ENCODE results near the gene FNDC1. TPM values are rescaled to one million over a fixed set of nuclear protein-coding genes. Genes with fewer than 3 reads are reported as not detected.
"Not testable (repeated sequence)": the region's sequence is repeated elsewhere in the genome, so short reads cannot be mapped to it uniquely, and the experiment has no call there.

FNDC1 gene
- total RNA-seq (2014; rRNA removed; shearing (Covaris generic)) = not detected in 2 replicates

DNA sequence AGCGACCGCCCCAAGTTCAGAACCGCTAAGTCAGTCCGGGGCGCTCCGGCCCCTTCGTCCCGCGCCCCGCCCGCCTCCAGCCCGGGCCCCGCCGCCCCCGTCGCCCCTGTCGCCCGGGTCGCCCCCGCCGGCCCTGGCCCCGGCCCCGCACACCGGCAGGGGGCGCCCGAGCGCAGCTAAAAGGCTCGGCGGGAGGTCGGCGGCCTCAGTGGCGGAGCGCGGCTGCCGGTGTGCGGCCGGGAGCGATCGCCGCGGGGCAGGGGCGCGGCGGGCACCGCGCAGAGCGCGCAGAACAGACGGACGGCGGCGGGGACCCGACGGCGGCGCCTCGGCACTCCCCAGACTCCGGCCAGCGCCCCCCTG lies at the start of gene FNDC1:
Gene FNDC1, plus strand, starts transcription at position 208 of the 363 bp plus-strand sequence. CDS start 197 bp downstream, outside the sequence.
- DNase-seq (ENCODE audit: low spot score) = no peak

DNA sequence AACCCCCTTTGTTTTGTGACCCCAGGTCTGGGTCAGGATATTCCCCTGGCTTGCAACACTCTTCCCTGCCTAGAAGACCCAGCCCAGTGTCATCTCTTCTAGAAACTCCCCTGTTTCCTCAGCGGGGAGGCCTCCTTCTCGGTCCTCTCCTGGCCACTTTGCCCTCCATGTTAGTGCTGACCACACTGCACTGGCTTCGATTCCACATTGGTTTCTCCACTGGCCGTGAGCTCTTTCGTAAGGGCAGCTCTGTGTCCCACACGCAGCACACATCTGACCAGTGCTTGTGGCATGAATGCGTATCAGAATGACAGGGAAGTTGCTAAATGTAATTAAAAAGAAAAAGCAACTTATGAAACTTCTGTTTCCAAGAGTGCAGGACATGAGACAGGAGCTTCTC lies 49.4 kb upstream of the FNDC1 start:
- DNase-seq (ENCODE audit: low spot score) = no peak

DNA sequence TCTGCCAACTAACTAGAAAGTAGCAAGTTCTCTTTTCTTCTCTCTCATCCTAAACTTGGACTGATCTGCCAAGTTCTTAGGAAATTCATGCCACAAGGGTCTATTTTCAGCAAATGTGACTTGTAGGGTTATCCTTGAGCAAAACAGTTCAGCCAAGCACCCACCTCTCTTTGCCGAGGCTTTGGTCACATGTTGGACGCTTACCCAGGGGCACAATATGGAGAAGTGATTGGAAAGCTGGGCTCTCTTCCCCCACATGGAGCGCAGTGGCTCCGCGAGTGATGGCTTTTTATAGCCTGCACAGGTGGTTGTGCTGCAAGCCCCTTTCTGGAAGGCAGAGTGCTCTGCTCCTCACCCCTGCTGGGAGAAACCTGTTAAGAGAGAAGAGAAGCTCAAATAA lies 47.7 kb upstream of the FNDC1 start:
- no peak for DNase-seq (ENCODE audit: low spot score)

DNA sequence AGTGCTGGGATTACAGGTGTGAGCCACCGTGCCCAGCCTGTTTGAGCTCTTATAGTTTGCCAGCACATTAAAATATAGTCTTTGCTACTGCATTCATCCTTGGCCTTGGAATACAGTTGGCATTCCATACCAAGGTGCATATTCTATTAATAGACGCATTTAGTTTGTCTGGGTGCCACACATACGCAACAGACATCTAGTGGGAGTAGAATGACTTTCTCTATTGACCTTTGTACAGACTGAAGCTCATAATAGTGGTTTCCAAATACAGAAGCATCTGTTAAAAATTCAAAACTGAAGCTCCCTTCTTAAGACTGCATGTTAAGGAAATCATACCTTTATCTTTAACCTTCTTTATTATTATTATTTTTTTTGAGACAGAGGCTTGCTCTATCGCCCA lies 46.7 kb upstream of the FNDC1 start:
- no peak for DNase-seq (ENCODE audit: low spot score)

GRCh38 chr6:159123831-159124230 lies 45.4 kb upstream of the FNDC1 start:
- DNase-seq (ENCODE audit: low spot score) = not testable (repeated sequence)

GRCh38 chr6:159125014-159125609 lies 44.1 kb upstream of the FNDC1 start:
- no peak for DNase-seq (ENCODE audit: low spot score)

- no peak for DNase-seq (ENCODE audit: low spot score)
Observed at GRCh38 chr6:159125951-159126352, 43.2 kb upstream of the FNDC1 start.

GRCh38 chr6:159126590-159126989 lies 42.6 kb upstream of the FNDC1 start:
- no peak for DNase-seq (ENCODE audit: low spot score)

- no peak for DNase-seq (ENCODE audit: low spot score)
Observed at GRCh38 chr6:159127701-159128100, 41.5 kb upstream of the FNDC1 start.

DNA sequence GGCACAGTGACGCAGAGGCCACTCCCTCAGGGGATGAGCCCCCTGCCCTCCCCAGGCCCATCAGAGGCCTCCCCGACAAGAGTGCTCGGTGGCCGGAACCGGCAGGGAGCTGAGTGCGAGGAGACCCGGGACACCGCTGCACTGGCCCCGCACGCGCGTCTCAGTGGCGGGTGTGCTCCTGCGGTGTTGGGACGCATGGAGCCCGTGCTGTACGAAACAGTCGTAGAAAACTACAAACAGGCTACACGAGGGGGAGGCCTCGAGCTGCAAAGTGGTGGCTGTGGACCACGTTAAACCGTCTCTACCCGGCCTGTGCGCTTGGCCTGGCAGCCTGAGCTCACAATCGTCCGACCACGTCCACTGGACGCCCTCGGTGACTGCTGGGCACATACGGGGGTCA lies 40.2 kb upstream of the FNDC1 start:
- DNase-seq (ENCODE audit: low spot score) = no peak

GRCh38 chr6:159130846-159131245 lies 38.4 kb upstream of the FNDC1 start:
- no peak for DNase-seq (ENCODE audit: low spot score)

- no peak for DNase-seq (ENCODE audit: low spot score)
Observed at GRCh38 chr6:159131709-159132108, 37.5 kb upstream of the FNDC1 start.

GRCh38 chr6:159132664-159133063 lies 36.5 kb upstream of the FNDC1 start:
- DNase-seq (ENCODE audit: low spot score) = no peak

DNA sequence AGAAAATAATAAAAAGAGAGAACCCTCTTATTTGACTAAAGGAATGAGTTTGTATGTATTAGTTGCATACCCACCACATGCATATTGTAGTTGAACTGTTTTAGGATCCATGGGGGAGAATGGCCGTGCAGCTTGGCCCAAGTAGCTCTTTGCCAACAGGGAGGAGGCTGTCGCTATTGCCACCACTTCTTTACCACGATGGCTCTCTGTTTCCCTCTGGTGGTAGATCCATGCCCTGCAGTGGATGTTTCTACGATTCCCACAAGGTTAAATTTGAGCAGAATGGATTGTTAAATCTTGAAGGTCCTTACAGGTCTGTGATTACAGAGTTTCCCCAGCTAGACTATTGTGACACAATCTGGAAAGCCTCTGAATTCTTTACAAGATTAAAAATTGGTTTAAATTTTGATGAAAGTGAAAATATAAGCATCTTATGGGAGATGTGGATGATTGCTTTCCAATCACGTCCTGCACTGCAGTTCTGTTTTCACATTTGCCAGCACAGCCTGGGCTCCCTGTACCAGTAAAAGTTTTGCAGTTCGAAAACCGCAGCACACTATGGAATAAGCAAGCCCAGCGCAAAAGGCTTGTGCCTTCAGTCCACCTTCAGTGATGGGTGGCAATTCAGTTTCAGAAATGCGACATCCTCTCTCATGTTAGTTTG lies 34.4 kb upstream of the FNDC1 start:
- DNase-seq (ENCODE audit: low spot score) = peak; percentile 77

DNA sequence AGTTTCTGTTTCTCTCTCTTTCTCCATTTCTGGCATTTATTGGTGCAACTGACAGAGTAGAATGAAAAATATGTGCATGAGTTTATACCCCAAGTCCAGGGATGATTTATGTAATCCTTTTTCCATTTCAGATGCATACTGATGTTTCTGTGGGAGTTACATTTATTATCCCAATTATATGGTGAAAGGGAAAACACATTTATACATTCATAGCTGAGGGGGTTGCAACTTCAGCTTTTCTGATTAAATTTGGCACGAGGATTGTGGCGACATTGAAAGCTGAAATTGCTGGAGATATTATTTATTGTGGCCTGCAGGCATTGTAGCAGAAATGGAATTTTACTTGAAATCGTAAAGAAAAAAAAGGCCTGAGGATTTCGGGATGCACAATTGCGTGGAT lies 31.5 kb upstream of the FNDC1 start:
- no peak for DNase-seq (ENCODE audit: low spot score)

- no peak for DNase-seq (ENCODE audit: low spot score)
Observed at GRCh38 chr6:159142531-159142930, 26.7 kb upstream of the FNDC1 start.

DNA sequence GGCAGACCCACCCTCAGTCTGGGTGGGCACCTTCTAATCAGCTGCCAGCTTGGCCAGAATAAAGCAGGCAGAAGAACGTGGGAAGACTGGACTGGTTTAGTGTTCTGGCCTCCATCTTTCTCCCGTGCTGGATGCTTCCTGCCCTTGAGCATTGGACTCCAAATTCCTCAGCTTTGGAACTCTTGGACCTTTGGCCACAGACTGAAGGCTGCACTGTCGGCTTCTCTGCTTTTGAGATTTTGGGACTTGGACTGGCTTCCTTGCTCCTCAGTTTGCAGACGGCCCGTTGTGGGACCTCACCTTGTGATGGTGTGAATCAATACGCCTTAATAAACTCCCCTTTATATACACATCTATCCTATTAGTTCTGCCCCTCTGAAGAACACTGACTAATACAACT lies 20.6 kb upstream of the FNDC1 start:
- DNase-seq (ENCODE audit: low spot score) = no peak

GRCh38 chr6:159149641-159150040 lies 19.6 kb upstream of the FNDC1 start:
- DNase-seq (ENCODE audit: low spot score) = no peak

DNA sequence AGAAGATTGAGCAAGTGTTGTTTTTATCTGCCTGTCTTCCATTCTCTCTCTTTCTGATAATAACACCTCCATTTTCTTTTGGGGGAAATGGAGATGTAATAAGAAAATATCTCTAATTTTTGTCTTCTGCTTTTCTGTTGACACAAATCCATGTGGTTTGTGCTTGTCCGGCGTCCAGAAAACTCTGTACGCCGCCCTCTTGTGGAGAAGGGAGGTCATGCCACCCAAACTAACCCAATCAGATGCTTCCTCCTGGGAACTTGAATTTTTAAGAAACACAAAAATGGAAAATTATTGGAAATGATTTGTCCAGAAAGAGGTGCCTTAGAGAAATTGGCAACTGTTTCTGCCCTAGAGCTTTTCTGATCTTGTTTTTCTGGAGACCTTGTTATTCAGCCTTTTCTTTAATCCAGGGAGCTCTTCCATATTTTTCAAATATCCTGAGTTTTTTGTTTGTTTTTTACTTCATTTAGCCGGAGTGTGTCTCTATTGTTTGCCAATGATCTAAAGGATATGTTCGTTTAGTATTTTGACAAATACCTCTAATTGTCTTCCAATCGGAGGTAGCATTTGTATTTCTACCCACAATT lies 17.8 kb upstream of the FNDC1 start:
- DNase-seq (ENCODE audit: low spot score) = peak; percentile 48

GRCh38 chr6:159152041-159152440 lies 17.2 kb upstream of the FNDC1 start:
- DNase-seq (ENCODE audit: low spot score) = no peak

DNA sequence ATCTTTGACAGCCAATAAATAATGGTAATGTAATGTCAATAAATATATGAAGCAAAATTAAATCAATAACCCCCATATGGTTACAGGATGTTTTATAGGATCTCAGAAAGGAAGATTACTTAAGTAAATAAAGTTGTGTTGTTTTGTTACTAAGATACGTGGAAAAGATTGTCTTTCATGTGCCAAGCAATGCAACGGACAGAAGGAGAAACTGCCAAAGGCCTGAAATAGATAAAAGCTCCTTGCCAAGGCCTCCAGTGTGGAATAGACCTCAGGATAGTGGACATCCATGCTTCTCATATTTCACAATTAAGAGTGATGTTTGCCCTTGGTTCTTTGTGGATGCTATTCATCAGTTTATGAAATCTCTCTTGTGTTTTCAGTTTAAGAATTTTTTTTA lies 16.4 kb upstream of the FNDC1 start:
- no peak for DNase-seq (ENCODE audit: low spot score)

DNA sequence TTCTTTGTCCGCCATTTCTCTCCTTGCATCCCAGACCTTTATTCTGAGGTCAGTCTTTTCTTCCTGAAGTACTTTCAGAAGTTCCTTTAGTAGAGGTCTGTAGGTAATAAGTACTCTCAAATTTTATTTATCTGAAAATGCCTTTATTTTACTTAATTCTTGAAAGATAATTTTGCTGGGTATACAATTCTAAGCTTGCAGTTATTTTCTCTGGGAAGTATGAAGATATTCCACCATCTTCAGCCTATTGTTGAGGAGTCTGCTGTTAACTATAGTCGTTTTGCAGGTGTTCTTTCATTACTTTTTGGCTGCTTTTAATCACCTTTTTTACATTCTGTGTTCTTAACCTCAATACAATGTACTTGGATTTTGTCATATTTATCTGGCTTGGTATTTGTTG lies 13.5 kb upstream of the FNDC1 start:
- no peak for DNase-seq (ENCODE audit: low spot score)

GRCh38 chr6:159156089-159156488 lies 13.1 kb upstream of the FNDC1 start:
- DNase-seq (ENCODE audit: low spot score) = no peak

All from HT-29 (cell line).